Neural crest cell (in vitro differentiated cells): ENCODE measurements around the gene CIDEA. TPM values are rescaled to one million over a fixed set of nuclear protein-coding genes. Genes with fewer than 3 reads are reported as not detected.
"Not testable (repeated sequence)": the region's sequence is repeated elsewhere in the genome, so short reads cannot be mapped to it uniquely, and the experiment has no call there.

ENCODE experiments used
- DNase-seq: peaks from one replicate; pipeline ENCODE4 v3.0.0; 2021; ENCODE audit warnings: low read depth, mixed read lengths, low spot score
- H3K27ac Mint-ChIP-seq: one replicate; pipeline ENCODE4 v1.8.0; 2021; ENCODE audit warnings: mild to moderate bottlenecking, mixed read lengths; ENCODE audit not compliant: unreplicated experiment
- H3K27me3 Mint-ChIP-seq: 2 replicates; pipeline ENCODE4 v1.8.0; 2021; ENCODE audit warnings: low read depth, mild to moderate bottlenecking, mixed read lengths
- H3K36me3 Mint-ChIP-seq: 2 replicates; pipeline ENCODE4 v1.8.0; 2021; ENCODE audit warnings: low read depth, mild to moderate bottlenecking, mixed read lengths
- H3K4me1 Mint-ChIP-seq: 2 replicates; pipeline ENCODE4 v1.8.0; 2021; ENCODE audit warnings: mixed read lengths
- H3K4me3 Mint-ChIP-seq: one replicate; pipeline ENCODE4 v1.8.0; 2021; ENCODE audit warnings: mild to moderate bottlenecking, mixed read lengths
- H3K9me3 Mint-ChIP-seq: 2 replicates; pipeline ENCODE4 v1.8.0; 2021; ENCODE audit warnings: mixed read lengths
- total RNA-seq: library from RNA; stranded (reverse); gene quantifications from 2 replicates; pipeline ENCODE4 v1.2.1, GENCODE V29; 2021
- TF ChIP-seq, protein P1 (sequence below): fragments of 200-600 bp; sonication (generic); conservative IDR thresholded peaks from 2 replicates; pipeline ENCODE4 v1.5.0; 2021; ENCODE audit warnings: antibody characterized with exemption, mild to moderate bottlenecking

CIDEA gene
- total RNA-seq, 1 donor from 2014 or later: not detected

DNA sequence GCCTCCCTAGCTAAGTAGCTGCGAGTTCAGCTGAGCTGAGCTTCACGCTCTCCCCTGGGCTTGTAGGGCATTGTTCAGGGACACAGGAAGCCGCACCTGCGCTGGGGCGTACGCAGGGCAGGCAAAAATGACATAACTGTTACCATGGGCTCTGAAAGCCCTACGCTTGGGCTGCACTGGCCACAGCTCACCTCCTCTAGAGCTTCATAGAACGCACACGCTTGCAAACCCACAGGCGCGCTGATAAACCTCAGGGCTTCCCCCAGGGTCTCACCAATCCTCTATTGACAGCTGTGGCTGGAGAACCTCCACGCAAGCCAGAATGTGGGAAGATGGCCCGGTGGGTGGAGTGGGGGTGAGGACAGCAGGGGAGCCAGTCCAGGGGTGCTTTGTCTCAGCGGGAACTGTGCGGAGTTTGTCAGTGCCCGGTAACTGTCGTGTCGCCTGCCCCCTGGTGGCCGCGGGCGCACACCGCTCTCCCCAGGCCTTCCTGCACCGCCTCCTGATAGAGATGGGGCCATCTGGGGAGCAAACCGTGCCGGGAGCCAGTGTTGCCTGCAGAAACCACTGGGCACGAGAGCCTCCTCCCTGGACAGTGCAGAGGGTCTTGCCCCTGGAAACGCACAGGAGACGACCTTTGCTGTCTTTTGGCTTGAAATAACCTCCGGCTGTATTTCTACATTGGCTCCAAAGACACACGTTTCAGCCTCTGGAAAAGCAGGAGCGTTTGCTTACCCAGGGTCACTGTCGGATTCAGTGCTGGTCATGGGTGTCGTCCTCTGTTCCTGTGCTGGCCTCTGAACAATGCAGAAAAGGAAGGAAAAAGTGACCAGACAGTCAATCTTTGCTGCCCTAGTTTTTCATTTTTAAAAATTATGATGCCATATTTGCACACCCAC, 17.0 kb upstream of the CIDEA start:
- Mint-ChIP-seq H3K4me3 (no peak overlapping the region), H3K9me3 (no peaks in the 10 kb centered on the region), H3K36me3 (no peaks in the 10 kb centered on the region), H3K27ac (no peak overlapping the region), H3K27me3 (peaks cover 36% of the 10 kb centered on the region), H3K4me1 (no peaks in the 10 kb centered on the region)
- peak; percentile 94 for DNase-seq
- TF ChIP-seq, protein P1, sequence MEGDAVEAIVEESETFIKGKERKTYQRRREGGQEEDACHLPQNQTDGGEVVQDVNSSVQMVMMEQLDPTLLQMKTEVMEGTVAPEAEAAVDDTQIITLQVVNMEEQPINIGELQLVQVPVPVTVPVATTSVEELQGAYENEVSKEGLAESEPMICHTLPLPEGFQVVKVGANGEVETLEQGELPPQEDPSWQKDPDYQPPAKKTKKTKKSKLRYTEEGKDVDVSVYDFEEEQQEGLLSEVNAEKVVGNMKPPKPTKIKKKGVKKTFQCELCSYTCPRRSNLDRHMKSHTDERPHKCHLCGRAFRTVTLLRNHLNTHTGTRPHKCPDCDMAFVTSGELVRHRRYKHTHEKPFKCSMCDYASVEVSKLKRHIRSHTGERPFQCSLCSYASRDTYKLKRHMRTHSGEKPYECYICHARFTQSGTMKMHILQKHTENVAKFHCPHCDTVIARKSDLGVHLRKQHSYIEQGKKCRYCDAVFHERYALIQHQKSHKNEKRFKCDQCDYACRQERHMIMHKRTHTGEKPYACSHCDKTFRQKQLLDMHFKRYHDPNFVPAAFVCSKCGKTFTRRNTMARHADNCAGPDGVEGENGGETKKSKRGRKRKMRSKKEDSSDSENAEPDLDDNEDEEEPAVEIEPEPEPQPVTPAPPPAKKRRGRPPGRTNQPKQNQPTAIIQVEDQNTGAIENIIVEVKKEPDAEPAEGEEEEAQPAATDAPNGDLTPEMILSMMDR: peak; percentile 88

DNA sequence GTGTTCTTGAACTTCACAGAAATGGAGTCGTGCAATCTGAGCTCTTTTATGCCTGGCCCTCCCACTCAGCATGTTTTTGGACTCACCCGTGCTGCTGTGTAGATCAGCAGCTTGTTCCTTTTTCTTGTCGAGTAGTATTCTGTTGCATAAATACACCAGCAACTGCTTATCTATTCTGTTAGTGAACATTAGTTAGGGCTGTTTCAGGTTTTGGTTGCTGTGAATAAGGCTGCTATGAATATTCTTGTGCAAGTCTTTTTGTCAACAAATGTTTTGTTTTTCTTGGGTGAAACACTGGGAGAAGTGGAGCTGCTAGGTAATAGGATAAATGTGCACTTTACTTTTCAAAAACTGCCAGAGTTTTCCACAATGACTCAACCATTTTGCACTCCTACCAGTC, 15.3 kb upstream of the CIDEA start:
- no peaks in the 10 kb centered on the region for H3K36me3 Mint-ChIP-seq
- TF ChIP-seq, protein P1: no peak
- no peaks in the 10 kb centered on the region for H3K4me1 Mint-ChIP-seq
- H3K27me3 Mint-ChIP-seq: peaks cover 43% of the 10 kb centered on the region
- no peak overlapping the region for H3K27ac Mint-ChIP-seq
- H3K4me3 Mint-ChIP-seq: no peak overlapping the region
- no peaks in the 10 kb centered on the region for H3K9me3 Mint-ChIP-seq
- DNase-seq: no peak

DNA sequence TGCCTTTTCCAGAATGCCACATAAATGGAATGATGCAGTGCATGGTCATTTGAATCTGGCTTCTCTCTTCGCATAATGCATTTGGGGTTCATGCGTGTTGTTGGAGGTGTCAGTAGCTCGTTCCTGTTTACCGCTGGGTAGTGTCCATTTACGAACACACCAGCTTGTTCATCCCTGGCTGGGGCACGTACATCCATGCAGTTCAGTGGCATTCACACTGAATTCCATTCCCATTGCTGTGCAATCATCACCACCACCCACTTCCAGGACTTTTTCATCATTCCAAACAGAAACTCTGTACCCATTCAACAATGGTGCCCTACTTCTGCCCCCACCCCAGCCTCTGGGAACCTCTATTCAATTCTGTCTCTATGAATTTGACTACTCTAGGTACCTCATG, 14.7 kb upstream of the CIDEA start:
- Mint-ChIP-seq H3K9me3 (no peaks in the 10 kb centered on the region), H3K4me3 (no peak overlapping the region), H3K27ac (no peak overlapping the region), H3K36me3 (no peaks in the 10 kb centered on the region), H3K27me3 (peaks cover 43% of the 10 kb centered on the region), H3K4me1 (no peaks in the 10 kb centered on the region)
- DNase-seq: no peak
- TF ChIP-seq, protein P1: no peak

DNA sequence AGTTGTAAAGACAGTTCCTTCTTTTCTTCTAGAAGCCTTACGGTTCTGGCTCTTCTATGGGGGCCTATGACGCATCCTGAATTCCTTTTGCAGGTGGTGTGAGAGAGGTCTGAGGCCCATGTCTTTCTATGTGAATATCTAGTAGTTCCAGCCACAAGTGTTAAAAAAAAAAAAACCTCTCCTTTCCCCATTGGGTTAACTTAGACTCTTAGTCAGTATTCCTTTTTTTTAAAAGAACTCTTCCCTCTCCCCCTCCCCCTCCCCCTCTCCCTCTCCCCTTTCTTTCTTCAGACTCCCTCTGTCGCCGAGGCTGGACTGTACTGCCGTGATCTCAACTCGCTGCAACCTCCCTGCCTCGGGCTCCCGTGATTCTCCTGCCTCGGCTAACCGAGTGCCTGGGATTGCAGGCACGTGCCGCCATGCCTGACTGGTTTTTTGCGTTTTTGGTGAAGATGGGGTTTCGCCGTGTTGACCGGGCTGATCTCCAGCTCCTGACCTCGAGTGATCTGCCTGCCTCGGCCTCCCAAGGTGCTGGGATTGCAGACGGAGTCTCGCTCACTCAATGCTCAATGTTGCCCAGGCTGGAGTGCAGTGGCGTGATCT, 11.4 kb upstream of the CIDEA start:
- Mint-ChIP-seq H3K4me3 (no peak overlapping the region), H3K4me1 (no peaks in the 10 kb centered on the region), H3K36me3 (no peaks in the 10 kb centered on the region), H3K27ac (no peak overlapping the region), H3K9me3 (no peaks in the 10 kb centered on the region), H3K27me3 (peaks cover 56% of the 10 kb centered on the region)
- DNase-seq: no peak
- TF ChIP-seq, protein P1: no peak

DNA sequence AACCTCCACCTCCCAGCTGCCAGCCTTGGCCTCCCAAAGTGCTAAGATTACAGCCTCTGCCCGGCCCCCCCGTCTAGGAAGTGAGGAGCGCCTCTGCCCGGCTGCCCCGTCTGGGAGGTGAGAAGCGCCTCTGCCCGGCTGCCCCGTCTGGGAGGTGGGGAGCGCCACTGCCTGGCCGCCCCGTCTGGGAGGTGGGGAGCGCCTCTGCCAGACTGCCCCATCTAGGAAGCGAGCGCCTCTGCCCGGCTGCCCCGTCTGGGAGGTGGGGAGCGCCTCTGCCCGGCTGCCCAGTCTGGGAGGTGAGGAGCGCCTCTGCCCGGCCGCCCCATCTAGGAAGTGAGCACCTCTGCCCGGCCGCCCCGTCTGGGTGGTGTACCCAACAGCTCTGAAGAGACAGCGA, 10.9 kb upstream of the CIDEA start:
- not testable (repeated sequence) for H3K27ac Mint-ChIP-seq, H3K4me3 Mint-ChIP-seq, H3K9me3 Mint-ChIP-seq, H3K36me3 Mint-ChIP-seq, DNase-seq, H3K4me1 Mint-ChIP-seq
- peaks cover 58% of the 10 kb centered on the region for H3K27me3 Mint-ChIP-seq

DNA sequence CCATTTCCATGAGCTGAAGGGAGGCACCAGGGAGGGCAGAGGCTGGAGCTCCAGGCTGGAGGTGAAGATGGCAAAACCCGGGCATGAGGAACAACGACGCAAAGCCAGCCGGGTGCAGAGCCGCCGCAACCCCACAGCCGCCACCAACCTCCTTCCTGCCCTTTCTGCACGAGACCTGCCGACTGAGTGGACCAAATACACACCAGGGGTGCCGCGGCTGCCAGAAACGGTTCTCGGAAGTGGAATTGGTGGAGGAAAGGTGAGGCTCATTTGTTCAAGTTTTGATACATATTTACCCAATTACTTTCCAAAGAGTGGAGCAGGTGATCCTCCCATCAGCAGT, 8.4 kb upstream of the CIDEA start:
- DNase-seq: no peak
- Mint-ChIP-seq H3K9me3 (no peaks in the 10 kb centered on the region), H3K4me3 (no peak overlapping the region), H3K27me3 (peaks cover 61% of the 10 kb centered on the region), H3K36me3 (no peaks in the 10 kb centered on the region), H3K4me1 (no peaks in the 10 kb centered on the region), H3K27ac (no peak overlapping the region)
- TF ChIP-seq, protein P1: no peak
